A673 (cell line): Measurements from ENCODE around the gene IGF1. TPM values are rescaled to one million over a fixed set of nuclear protein-coding genes. Genes with fewer than 3 reads are reported as not detected.

Experiments used
- BruUV-seq: library from RNA; stranded (reverse); fragments of 400-500 nt; replicated peaks from 2 replicates; lab custom pipeline; 2021; lab: Mats Ljungman, UMichigan
- CTCF ChIA-PET: fragments of 300-600 bp; sonication (Branson Sonifier 250); formaldehyde crosslinking; loops from one replicate; lab custom pipeline; 2022; ENCODE audit warnings: antibody characterized with exemption; lab: Charles Lee
- POLR2A ChIA-PET: fragments of 300-600 bp; sonication (Branson Sonifier 250); formaldehyde crosslinking; loops from one replicate; lab custom pipeline; 2022; ENCODE audit warnings: antibody characterized with exemption; ENCODE audit not compliant: low non-redundant PET; lab: Charles Lee
- DNase-seq: peaks from one replicate; pipeline ENCODE4 v3.0.0-alpha.2; 2015; ENCODE audit warnings: low spot score
- H3K27ac ChIP-seq: fragments of 200-600 bp; sonication (generic); 2 replicates; pipeline ENCODE4 v1.5.1; 2016; ENCODE audit warnings: mixed run types, low read depth, mild to moderate bottlenecking, mixed read lengths, antibody characterized with exemption, low read length; ENCODE audit not compliant: poor library complexity, severe bottlenecking
- H3K27me3 ChIP-seq: fragments of 200-600 bp; sonication (generic); replicated peaks from 2 replicates; pipeline ENCODE4 v1.6.1; 2017; ENCODE audit warnings: mixed run types, low read depth, mild to moderate bottlenecking, mixed read lengths, antibody characterized with exemption, low read length; ENCODE audit not compliant: insufficient read depth, poor library complexity
- H3K36me3 ChIP-seq: fragments of 200-600 bp; sonication (generic); 2 replicates; pipeline ENCODE4 v1.6.1; 2016; ENCODE audit warnings: mixed run types, mild to moderate bottlenecking, mixed read lengths, antibody characterized with exemption, low read length; ENCODE audit not compliant: insufficient read depth, poor library complexity, severe bottlenecking
- H3K4me1 ChIP-seq: fragments of 200-600 bp; sonication (generic); 2 replicates; pipeline ENCODE4 v1.6.1; 2017; ENCODE audit warnings: mixed run types, mild to moderate bottlenecking, mixed read lengths, antibody characterized with exemption, low read length; ENCODE audit not compliant: insufficient read depth, poor library complexity, severe bottlenecking
- H3K4me3 ChIP-seq: fragments of 200-600 bp; sonication (generic); 2 replicates; pipeline ENCODE4 v1.5.1; 2016; ENCODE audit warnings: low read depth, mixed run types, mild to moderate bottlenecking, mixed read lengths, low read length; ENCODE audit not compliant: poor library complexity, severe bottlenecking
- H3K9me3 ChIP-seq: fragments of 200-600 bp; sonication (generic); 2 replicates; pipeline ENCODE4 v1.6.1; 2016; ENCODE audit warnings: mixed run types, low read depth, mild to moderate bottlenecking, mixed read lengths, antibody characterized with exemption, low read length; ENCODE audit not compliant: poor library complexity, severe bottlenecking
- CTCF ChIP-seq: fragments of 300-800, 200-600 bp; sonication (generic); conservative IDR thresholded peaks from 2 replicates; pipeline ENCODE4 v1.5.1; 2017; ENCODE audit warnings: low read depth, mild to moderate bottlenecking, antibody characterized with exemption, low read length, moderate library complexity, mixed read lengths
- EZH2 ChIP-seq: fragments of 200-600 bp; sonication (generic); IDR thresholded peaks from 2 replicates; pipeline ENCODE4 v1.6.1; 2017; ENCODE audit warnings: borderline replicate concordance, low read depth, mild to moderate bottlenecking, mixed read lengths, antibody characterized with exemption, low read length; ENCODE audit not compliant: poor library complexity, severe bottlenecking
- intact Hi-C: fragments of 100-400 bp; cut with micrococcal nuclease; formaldehyde crosslinking; loops from one replicate; pipeline ENCODE4 v1.10.0; 2022; ENCODE audit not compliant: unreplicated experiment
- total RNA-seq: library from RNA; stranded (reverse); gene quantifications from 2 replicates; pipeline ENCODE4 v1.2.3, GENCODE V29; 2021

IGF1 gene
- total RNA-seq, 1 experiment from 2014 or later = 16.4 TPM

GRCh38 chr12:102471556-102471955, 8.8 kb downstream of the IGF1 start:
- Histone ChIP-seq H3K9me3 (no peaks in the 10 kb centered on the region), H3K4me3 (no peak overlapping the region), H3K27ac (no peak overlapping the region), H3K27me3 (no peaks in the 10 kb centered on the region), H3K36me3 (no peaks in the 10 kb centered on the region), H3K4me1 (peaks cover 5% of the 10 kb centered on the region)
- no TSS peak for BruUV-seq
- intact Hi-C loops = no loop called here
- TF ChIP-seq EZH2 = no peak
- no peak for TF ChIP-seq CTCF
- DNase-seq = no peak
- ChIA-PET POLR2A (no interaction called here), CTCF (no interaction called here)

GRCh38 chr12:102470945-102471344, 9.4 kb downstream of the IGF1 start:
- DNase-seq = no peak
- Histone ChIP-seq H3K27me3 (no peaks in the 10 kb centered on the region), H3K36me3 (no peaks in the 10 kb centered on the region), H3K4me3 (no peak overlapping the region), H3K4me1 (peaks cover 5% of the 10 kb centered on the region), H3K27ac (no peak overlapping the region), H3K9me3 (no peaks in the 10 kb centered on the region)
- TF ChIP-seq CTCF (no peak), EZH2 (no peak)
- intact Hi-C loops = no loop called here
- BruUV-seq = no TSS peak
- ChIA-PET POLR2A (interaction anchor here (0.7 kb wide), 1 partner anchor 51 kb away, joined by 3 read pairs; no protein-coding TSS in a partner anchor), CTCF (no interaction called here)

- no TSS peak for BruUV-seq
- Histone ChIP-seq H3K4me3 (no peak overlapping the region), H3K27me3 (no peaks in the 10 kb centered on the region), H3K27ac (no peak overlapping the region), H3K36me3 (no peaks in the 10 kb centered on the region), H3K9me3 (no peaks in the 10 kb centered on the region), H3K4me1 (peaks cover 5% of the 10 kb centered on the region)
- POLR2A ChIA-PET = no interaction called here
- CTCF ChIA-PET = no interaction called here
- no peak for TF ChIP-seq EZH2
- no peak for TF ChIP-seq CTCF
- no peak for DNase-seq
- intact Hi-C loops = no loop called here
These were observed 12.0 kb downstream of the IGF1 start for GRCh38 chr12:102468261-102468915.
